ENCODE data around the gene CCDC33.

Gene CCDC33

GRCh38 chr15:74208496-74208895 lies 27.6 kb upstream of the CCDC33 start:
- TF ChIP-seq SNAI2 (CRISPR knock-in tag; IDR thresholded peaks at IDR 0.05) (no peak), GLIS3 (CRISPR knock-in tag; IDR thresholded peaks at IDR 0.05) (no peak), OSR1 (CRISPR knock-in tag; IDR thresholded peaks at IDR 0.05) (no peak), TSHZ2 (CRISPR knock-in tag; IDR thresholded peaks at IDR 0.05) (no peak), ZNF565 (CRISPR knock-in tag; conservative IDR thresholded peaks at IDR 0.05; ENCODE audit: low read depth) (no peak), PPARA (CRISPR knock-in tag; IDR thresholded peaks at IDR 0.05; ENCODE audit: borderline replicate concordance) (no peak), TCF4 (CRISPR knock-in tag; IDR thresholded peaks at IDR 0.05; ENCODE audit: borderline replicate concordance) (no peak), CSDC2 (CRISPR knock-in tag; IDR thresholded peaks at IDR 0.05) (no peak)
- TF ChIP-seq, protein P1, sequence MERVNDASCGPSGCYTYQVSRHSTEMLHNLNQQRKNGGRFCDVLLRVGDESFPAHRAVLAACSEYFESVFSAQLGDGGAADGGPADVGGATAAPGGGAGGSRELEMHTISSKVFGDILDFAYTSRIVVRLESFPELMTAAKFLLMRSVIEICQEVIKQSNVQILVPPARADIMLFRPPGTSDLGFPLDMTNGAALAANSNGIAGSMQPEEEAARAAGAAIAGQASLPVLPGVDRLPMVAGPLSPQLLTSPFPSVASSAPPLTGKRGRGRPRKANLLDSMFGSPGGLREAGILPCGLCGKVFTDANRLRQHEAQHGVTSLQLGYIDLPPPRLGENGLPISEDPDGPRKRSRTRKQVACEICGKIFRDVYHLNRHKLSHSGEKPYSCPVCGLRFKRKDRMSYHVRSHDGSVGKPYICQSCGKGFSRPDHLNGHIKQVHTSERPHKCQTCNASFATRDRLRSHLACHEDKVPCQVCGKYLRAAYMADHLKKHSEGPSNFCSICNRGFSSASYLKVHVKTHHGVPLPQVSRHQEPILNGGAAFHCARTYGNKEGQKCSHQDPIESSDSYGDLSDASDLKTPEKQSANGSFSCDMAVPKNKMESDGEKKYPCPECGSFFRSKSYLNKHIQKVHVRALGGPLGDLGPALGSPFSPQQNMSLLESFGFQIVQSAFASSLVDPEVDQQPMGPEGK (CRISPR knock-in tag; IDR thresholded peaks at IDR 0.05; ENCODE audit: borderline replicate concordance), result no peak
- no peak for ATAC-seq

GRCh38 chr15:74208901-74209559 lies 27.1 kb upstream of the CCDC33 start:
- TF ChIP-seq ZNF70 (CRISPR knock-in tag; IDR thresholded peaks at IDR 0.05) (no peak; the same call in 1 of the 2 replicates), ZFP30 (CRISPR knock-in tag; IDR thresholded peaks at IDR 0.05) (no peak), CSDC2 (CRISPR knock-in tag; IDR thresholded peaks at IDR 0.05) (no peak), TCF4 (CRISPR knock-in tag; IDR thresholded peaks at IDR 0.05; ENCODE audit: borderline replicate concordance) (no peak), OSR1 (CRISPR knock-in tag; IDR thresholded peaks at IDR 0.05) (no peak), ZFP3 (CRISPR knock-in tag; IDR thresholded peaks at IDR 0.05) (no peak), SNAI2 (CRISPR knock-in tag; IDR thresholded peaks at IDR 0.05) (no peak), TSHZ2 (CRISPR knock-in tag; IDR thresholded peaks at IDR 0.05) (no peak), ZNF8 (CRISPR knock-in tag; IDR thresholded peaks at IDR 0.05) (no peak), ISL1 (CRISPR knock-in tag; IDR thresholded peaks at IDR 0.05) (no peak), BACH2 (CRISPR knock-in tag; IDR thresholded peaks at IDR 0.05; ENCODE audit: borderline replicate concordance) (no peak), ZNF565 (CRISPR knock-in tag; conservative IDR thresholded peaks at IDR 0.05; ENCODE audit: low read depth) (no peak)
- TF ChIP-seq, protein P2, sequence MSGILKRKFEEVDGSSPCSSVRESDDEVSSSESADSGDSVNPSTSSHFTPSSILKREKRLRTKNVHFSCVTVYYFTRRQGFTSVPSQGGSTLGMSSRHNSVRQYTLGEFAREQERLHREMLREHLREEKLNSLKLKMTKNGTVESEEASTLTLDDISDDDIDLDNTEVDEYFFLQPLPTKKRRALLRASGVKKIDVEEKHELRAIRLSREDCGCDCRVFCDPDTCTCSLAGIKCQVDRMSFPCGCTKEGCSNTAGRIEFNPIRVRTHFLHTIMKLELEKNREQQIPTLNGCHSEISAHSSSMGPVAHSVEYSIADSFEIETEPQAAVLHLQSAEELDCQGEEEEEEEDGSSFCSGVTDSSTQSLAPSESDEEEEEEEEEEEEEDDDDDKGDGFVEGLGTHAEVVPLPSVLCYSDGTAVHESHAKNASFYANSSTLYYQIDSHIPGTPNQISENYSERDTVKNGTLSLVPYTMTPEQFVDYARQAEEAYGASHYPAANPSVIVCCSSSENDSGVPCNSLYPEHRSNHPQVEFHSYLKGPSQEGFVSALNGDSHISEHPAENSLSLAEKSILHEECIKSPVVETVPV (CRISPR knock-in tag; IDR thresholded peaks at IDR 0.05), result no peak
- peak; percentile 67 for ATAC-seq

GRCh38 chr15:74209560-74209958 lies 26.6 kb upstream of the CCDC33 start:
- peak; percentile 12 for ATAC-seq
- TF ChIP-seq GLIS3 (CRISPR knock-in tag; IDR thresholded peaks at IDR 0.05) (no peak), SNAI2 (CRISPR knock-in tag; IDR thresholded peaks at IDR 0.05) (no peak), PPARA (CRISPR knock-in tag; IDR thresholded peaks at IDR 0.05; ENCODE audit: borderline replicate concordance) (no peak), ZC3H10 (CRISPR knock-in tag; IDR thresholded peaks at IDR 0.05) (no peak), ISL1 (CRISPR knock-in tag; IDR thresholded peaks at IDR 0.05) (no peak), POU6F1 (CRISPR knock-in tag; IDR thresholded peaks at IDR 0.05; ENCODE audit: borderline replicate concordance, low read depth) (no peak), ZFP30 (CRISPR knock-in tag; IDR thresholded peaks at IDR 0.05) (no peak)
- TF ChIP-seq, protein P2 (CRISPR knock-in tag; IDR thresholded peaks at IDR 0.05), result no peak
- TF ChIP-seq, protein P1 (CRISPR knock-in tag; IDR thresholded peaks at IDR 0.05; ENCODE audit: borderline replicate concordance), result no peak

Data from SK-N-SH treated with all-trans-retinoic acid at 6 μM for 48 hours (cell line).